H1 (cell line): ENCODE results near the gene UBE2O. TPM values are rescaled to one million over a fixed set of nuclear protein-coding genes. Genes with fewer than 3 reads are reported as not detected.

Experiments
- BRCA1 ChIP-seq: IDR thresholded peaks from 2 replicates; pipeline ENCODE4 v1.6.1; 2012; ENCODE audit warnings: low read depth, low read length, improper control_type of control experiment
- polyA plus RNA-seq, 7 experiments: library from polyadenylated mRNA; depleted of rRNA in 3 of 7; stranded (reverse) in 5 of 7; unstranded in 2 of 7; fragments of >200 nt in 5 of 7; fragments of 200-250 nt in 2 of 7; gene quantifications; 1 replicate in 5 of 7; 2 replicates in 1 of 7; 4 replicates in 1 of 7; pipeline versions ENCODE4 v1.2.1 to v1.2.3, GENCODE V29; 2011 to 2013; ENCODE audit warnings: missing spikeins in 2 of 7, mixed read lengths in 2 of 7
- total RNA-seq: library from RNA; stranded (reverse); fragmentation: NEBNext Ultra II Directional; extraction: Animal tissue kit (Norgen Biotek cat#: 25700); gene quantifications from 2 replicates; pipeline ENCODE4 v1.2.1, GENCODE V29; 2021

UBE2O gene
- total and polyA plus RNA-seq, 2 of the 8 experiments (the other 6 are each of a cell fraction or from before 2014, with no cell fraction given), result 24.4 to 63.0 TPM

DNA sequence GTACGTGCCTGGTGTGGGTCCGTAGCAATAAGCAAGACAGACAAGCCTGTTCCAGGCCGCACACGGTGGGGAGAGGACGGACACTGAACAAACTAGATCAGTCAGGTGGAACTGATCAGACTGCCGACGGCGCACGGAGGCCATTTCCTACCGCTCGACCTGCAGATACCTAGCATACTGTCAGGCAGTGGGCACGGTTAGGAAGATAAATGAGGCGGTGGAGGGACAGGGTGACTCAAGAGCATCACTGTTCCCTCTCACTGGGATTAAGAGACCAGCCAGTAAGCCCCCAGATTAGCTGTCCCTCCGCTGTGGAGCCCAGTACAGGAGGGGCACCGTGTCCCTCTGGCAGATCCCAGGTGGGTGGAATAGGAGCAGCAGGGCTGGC is 19.3 kb upstream of the UBE2O start (continued):
- TF ChIP-seq BRCA1, result no peak
